SU-DHL-6 (cell line): ENCODE measurements around the gene CDYL2.
A peak's percentile ranks its signal among the peaks of the same experiment; 100 is the strongest.

Source experiments
- H2AFZ ChIP-seq: fragments of 200-600 bp; sonication (generic); 2 replicates; pipeline ENCODE4 v1.6.1; 2014; ENCODE audit warnings: low read depth, mild to moderate bottlenecking, moderate library complexity, mixed read lengths, antibody characterized with exemption, low read length; ENCODE audit not compliant: severe bottlenecking
- H3F3A ChIP-seq: fragments of 200-600 bp; shearing (Covaris generic); 2 replicates; pipeline ENCODE4 v1.6.0; 2016; ENCODE audit warnings: antibody characterized with exemption, mild to moderate bottlenecking; ENCODE audit not compliant: insufficient read depth
- H3K27ac ChIP-seq: fragments of 200-600 bp; sonication (generic); 2 replicates; pipeline ENCODE4 v1.5.1; 2016; ENCODE audit warnings: low read depth, mild to moderate bottlenecking, low read length, moderate library complexity, mixed read lengths
- H3K27me3 ChIP-seq: fragments of 200-600 bp; sonication (generic), shearing (Covaris generic); 2 replicates; pipeline ENCODE4 v1.6.0; 2014; ENCODE audit warnings: mild to moderate bottlenecking, low read length
- H3K36me3 ChIP-seq: fragments of 200-600 bp; sonication (generic); 2 replicates; pipeline ENCODE4 v1.6.1; 2014; ENCODE audit warnings: mild to moderate bottlenecking, low read length, mixed read lengths
- H3K4me2 ChIP-seq: fragments of 300-600, 200-600 bp; shearing (Covaris generic), sonication (generic); 2 replicates; pipeline ENCODE4 v1.6.0; 2014; ENCODE audit warnings: low read length, low read depth, mild to moderate bottlenecking; ENCODE audit not compliant: poor library complexity, severe bottlenecking
- H3K4me3 ChIP-seq: fragments of 200-600 bp; sonication (generic); 2 replicates; pipeline ENCODE4 v1.5.1; 2014; ENCODE audit warnings: antibody characterized with exemption, low read length, mild to moderate bottlenecking, mixed read lengths; ENCODE audit not compliant: insufficient read depth, poor library complexity, severe bottlenecking
- H3K79me2 ChIP-seq: fragments of 200-600 bp; sonication (generic); 2 replicates; pipeline ENCODE4 v1.6.1; 2014; ENCODE audit warnings: mild to moderate bottlenecking, low read length, moderate library complexity; ENCODE audit not compliant: insufficient read depth
- H3K9ac ChIP-seq: fragments of 200-600 bp; sonication (generic); 2 replicates; pipeline ENCODE4 v1.7.0; 2014; ENCODE audit warnings: mild to moderate bottlenecking, low read length
- H3K9me2 ChIP-seq: fragments of 200-600 bp; sonication (generic); replicated peaks from 2 replicates; pipeline ENCODE4 v1.6.1; 2014; ENCODE audit warnings: low read length; ENCODE audit not compliant: insufficient read depth
- H3K9me3 ChIP-seq: fragments of 200-600 bp; sonication (generic); 2 replicates; pipeline ENCODE4 v1.6.1; 2014; ENCODE audit warnings: low read length, mixed read lengths; ENCODE audit not compliant: insufficient read depth
- H4K20me1 ChIP-seq: fragments of 200-600 bp; sonication (generic); 2 replicates; pipeline ENCODE4 v1.6.1; 2014; ENCODE audit warnings: low read depth, mild to moderate bottlenecking, antibody characterized with exemption, low read length, moderate library complexity, mixed read lengths
- EZH2phosphoT487 ChIP-seq: fragments of 200-600 bp; sonication (generic), shearing (Covaris generic); conservative IDR thresholded peaks from 2 replicates; pipeline ENCODE4 v1.6.1; 2018; ENCODE audit warnings: mild to moderate bottlenecking, antibody characterized with exemption, low read length, moderate library complexity, mixed read lengths
- TF ChIP-seq, protein P1 (sequence below): fragments of 200-600 bp; sonication (generic); IDR thresholded peaks from one replicate; pipeline ENCODE4 v1.5.1; 2017; ENCODE audit warnings: antibody characterized with exemption, mild to moderate bottlenecking, low read length, moderate library complexity; ENCODE audit not compliant: insufficient read depth, poor library complexity, severe bottlenecking

The CDYL2 gene

GRCh38 chr16:80804056-80804525, 307 bp downstream of the CDYL2 start:
- H3K4me3 ChIP-seq = peak overlapping the region; percentile 57
- H3F3A ChIP-seq = no peaks in the 10 kb centered on the region
- peak overlapping the region; percentile 36; the same call in 1 of the 2 replicates for H3K9ac ChIP-seq
- no peaks in the 10 kb centered on the region for H3K36me3 ChIP-seq
- H3K27me3 ChIP-seq = no peaks in the 10 kb centered on the region
- H3K79me2 ChIP-seq = no peaks in the 10 kb centered on the region
- no peaks in the 10 kb centered on the region for H3K9me2 ChIP-seq
- TF ChIP-seq, protein P1, sequence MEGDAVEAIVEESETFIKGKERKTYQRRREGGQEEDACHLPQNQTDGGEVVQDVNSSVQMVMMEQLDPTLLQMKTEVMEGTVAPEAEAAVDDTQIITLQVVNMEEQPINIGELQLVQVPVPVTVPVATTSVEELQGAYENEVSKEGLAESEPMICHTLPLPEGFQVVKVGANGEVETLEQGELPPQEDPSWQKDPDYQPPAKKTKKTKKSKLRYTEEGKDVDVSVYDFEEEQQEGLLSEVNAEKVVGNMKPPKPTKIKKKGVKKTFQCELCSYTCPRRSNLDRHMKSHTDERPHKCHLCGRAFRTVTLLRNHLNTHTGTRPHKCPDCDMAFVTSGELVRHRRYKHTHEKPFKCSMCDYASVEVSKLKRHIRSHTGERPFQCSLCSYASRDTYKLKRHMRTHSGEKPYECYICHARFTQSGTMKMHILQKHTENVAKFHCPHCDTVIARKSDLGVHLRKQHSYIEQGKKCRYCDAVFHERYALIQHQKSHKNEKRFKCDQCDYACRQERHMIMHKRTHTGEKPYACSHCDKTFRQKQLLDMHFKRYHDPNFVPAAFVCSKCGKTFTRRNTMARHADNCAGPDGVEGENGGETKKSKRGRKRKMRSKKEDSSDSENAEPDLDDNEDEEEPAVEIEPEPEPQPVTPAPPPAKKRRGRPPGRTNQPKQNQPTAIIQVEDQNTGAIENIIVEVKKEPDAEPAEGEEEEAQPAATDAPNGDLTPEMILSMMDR = no peak
- TF ChIP-seq EZH2phosphoT487 = no peak
- no peak overlapping the region for H3K27ac ChIP-seq
- no peaks in the 10 kb centered on the region for H3K9me3 ChIP-seq
- H2AFZ ChIP-seq = no peak overlapping the region
- peak overlapping the region; percentile 58 for H3K4me2 ChIP-seq
- H4K20me1 ChIP-seq = no peaks in the 10 kb centered on the region

- H3F3A ChIP-seq = no peaks in the 10 kb centered on the region
- H3K4me3 ChIP-seq = peak overlapping the region; percentile 34
- H3K27me3 ChIP-seq = no peaks in the 10 kb centered on the region
- no peaks in the 10 kb centered on the region for H3K79me2 ChIP-seq
- H4K20me1 ChIP-seq = no peaks in the 10 kb centered on the region
- H3K36me3 ChIP-seq = no peaks in the 10 kb centered on the region
- no peak overlapping the region for H2AFZ ChIP-seq
- H3K9me2 ChIP-seq = no peaks in the 10 kb centered on the region
- H3K4me2 ChIP-seq = peak overlapping the region; percentile 44
- H3K9me3 ChIP-seq = no peaks in the 10 kb centered on the region
- no peak overlapping the region for H3K9ac ChIP-seq
- no peak overlapping the region for H3K27ac ChIP-seq
- no peak for TF ChIP-seq EZH2phosphoT487
- TF ChIP-seq, protein P1 = peak; percentile 34
Measured at GRCh38 chr16:80803339-80804055, 901 bp downstream of the CDYL2 start.

- no peaks in the 10 kb centered on the region for H3K27me3 ChIP-seq
- H3K4me2 ChIP-seq = no peak overlapping the region
- TF ChIP-seq EZH2phosphoT487 = no peak
- TF ChIP-seq, protein P1 = no peak
- H4K20me1 ChIP-seq = no peaks in the 10 kb centered on the region
- no peak overlapping the region for H3K27ac ChIP-seq
- H3K9me3 ChIP-seq = no peaks in the 10 kb centered on the region
- no peaks in the 10 kb centered on the region for H3K9me2 ChIP-seq
- H2AFZ ChIP-seq = no peak overlapping the region
- no peaks in the 10 kb centered on the region for H3F3A ChIP-seq
- H3K4me3 ChIP-seq = no peak overlapping the region
- H3K79me2 ChIP-seq = no peaks in the 10 kb centered on the region
- no peaks in the 10 kb centered on the region for H3K36me3 ChIP-seq
- H3K9ac ChIP-seq = no peak overlapping the region
Measured at GRCh38 chr16:80802902-80803301, 1.5 kb downstream of the CDYL2 start.
